ENCODE results near the gene DNAJC12. TPM values are rescaled to one million over a fixed set of nuclear protein-coding genes. Genes with fewer than 3 reads are reported as not detected.

DNAJC12 gene
- total RNA-seq: 10 to 100 TPM; 29.1 to 32.5 TPM

DNA sequence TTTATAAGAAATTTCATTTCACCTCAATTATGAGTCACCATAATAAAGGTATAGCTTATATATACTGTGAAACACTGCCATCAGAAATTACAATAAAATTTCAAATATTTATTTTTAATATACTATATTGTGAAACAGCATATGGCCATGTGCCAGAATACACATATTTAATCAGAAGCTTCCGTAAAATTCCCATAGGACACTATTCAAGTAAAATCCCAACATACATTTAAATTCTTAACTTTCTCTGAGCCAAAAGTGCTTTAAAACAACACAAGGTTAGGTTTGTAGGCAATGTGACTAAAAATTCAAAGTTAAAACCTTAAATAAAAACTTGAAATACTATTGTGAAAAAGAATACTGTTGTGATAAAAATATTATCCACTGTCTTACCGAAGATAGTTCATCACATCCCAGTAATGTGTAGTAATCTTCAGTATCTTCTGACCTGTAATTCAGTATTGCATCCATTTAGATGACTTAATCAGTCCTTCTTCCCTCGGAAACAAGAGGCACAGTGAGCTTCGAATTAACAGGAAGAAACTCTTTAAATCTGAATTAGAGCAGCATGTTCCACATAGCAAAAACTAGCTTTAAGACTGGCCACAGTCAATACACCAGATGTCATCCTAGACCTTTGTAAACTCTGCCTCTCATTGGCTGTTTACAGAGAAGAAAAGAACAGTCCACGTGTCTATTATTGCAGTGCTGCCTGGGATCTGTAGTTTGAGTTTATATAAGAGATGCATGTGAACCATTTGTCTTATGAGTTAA is at the start of gene DNAJC12:
TSS of gene DNAJC12 (minus strand) at position 648 of the 774 bp plus-strand sequence. CDS start at position 471, 177 bp downstream.
- POLR2A ChIA-PET: interaction anchor here (1.5 kb wide), 1 partner anchor 12 kb away, joined by 6 read pairs; no protein-coding TSS in a partner anchor
- peak; percentile 100 for ATAC-seq
- peaks cover 11% of the 10 kb centered on the region for H3K9me3 Mint-ChIP-seq
- peak within 1 kb of the TSS; percentile 69 for H3K4me3 Mint-ChIP-seq
- CTCF ChIA-PET: interaction anchor here (1.4 to 2.4 kb wide), 5 partner anchors 9 to 375 kb away, joined by 3 to 13 read pairs (median 8); no protein-coding TSS in a partner anchor
- intact Hi-C loops (cut with micrococcal nuclease): no loop called here
- TF ChIP-seq, protein P1, sequence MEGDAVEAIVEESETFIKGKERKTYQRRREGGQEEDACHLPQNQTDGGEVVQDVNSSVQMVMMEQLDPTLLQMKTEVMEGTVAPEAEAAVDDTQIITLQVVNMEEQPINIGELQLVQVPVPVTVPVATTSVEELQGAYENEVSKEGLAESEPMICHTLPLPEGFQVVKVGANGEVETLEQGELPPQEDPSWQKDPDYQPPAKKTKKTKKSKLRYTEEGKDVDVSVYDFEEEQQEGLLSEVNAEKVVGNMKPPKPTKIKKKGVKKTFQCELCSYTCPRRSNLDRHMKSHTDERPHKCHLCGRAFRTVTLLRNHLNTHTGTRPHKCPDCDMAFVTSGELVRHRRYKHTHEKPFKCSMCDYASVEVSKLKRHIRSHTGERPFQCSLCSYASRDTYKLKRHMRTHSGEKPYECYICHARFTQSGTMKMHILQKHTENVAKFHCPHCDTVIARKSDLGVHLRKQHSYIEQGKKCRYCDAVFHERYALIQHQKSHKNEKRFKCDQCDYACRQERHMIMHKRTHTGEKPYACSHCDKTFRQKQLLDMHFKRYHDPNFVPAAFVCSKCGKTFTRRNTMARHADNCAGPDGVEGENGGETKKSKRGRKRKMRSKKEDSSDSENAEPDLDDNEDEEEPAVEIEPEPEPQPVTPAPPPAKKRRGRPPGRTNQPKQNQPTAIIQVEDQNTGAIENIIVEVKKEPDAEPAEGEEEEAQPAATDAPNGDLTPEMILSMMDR (IDR thresholded peaks at IDR 0.05): no peak
- no peaks in the 10 kb centered on the region for H3K36me3 Mint-ChIP-seq (ENCODE audit: low read depth)
- H3K4me1 Mint-ChIP-seq (ENCODE audit: low read depth): peaks cover 6% of the 10 kb centered on the region
- no peak within 1 kb of the TSS for H3K27ac Mint-ChIP-seq
- DNase-seq: peak; percentile 22
- no peaks in the 10 kb centered on the region for H3K27me3 Mint-ChIP-seq

DNA sequence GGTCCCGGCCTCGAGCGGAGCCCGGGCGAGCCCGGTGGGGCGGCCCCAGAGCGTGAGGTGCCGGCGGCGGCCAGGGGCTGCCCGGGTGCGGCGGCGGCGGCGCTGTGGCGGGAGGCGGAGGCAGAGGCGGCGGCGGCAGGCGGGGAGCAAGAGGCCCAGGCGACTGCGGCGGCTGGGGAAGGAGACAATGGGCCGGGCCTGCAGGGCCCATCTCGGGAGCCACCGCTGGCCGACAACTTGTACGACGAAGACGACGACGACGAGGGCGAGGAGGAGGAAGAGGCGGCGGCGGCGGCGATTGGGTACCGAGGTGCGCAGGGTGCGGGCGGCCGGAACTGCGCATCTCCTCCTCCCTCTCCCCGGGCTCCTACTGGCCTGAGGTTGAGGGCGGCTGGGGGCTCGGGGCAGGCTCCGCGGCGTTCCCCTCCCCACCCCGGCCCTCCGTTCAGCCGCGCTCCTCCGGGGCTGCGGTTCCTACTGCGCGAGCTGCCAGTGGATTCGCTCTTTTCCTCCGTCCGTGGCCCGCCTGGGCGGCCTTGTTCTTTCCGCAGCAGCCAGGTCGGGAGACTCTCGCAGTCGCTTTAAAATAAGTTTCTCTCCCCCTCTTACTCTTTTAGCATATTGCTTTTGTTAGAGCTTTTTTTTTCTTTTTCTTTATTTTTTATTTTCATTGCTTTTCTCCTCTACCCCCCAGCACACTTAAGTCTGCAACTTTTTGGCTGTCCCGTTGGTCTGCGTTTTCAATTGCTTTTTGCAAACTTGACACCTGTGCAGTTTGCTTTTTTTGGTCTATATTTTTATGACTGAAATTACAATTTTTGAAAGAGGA is 47.1 kb upstream of the DNAJC12 start:
- H3K27ac Mint-ChIP-seq: peak overlapping the region; percentile 90
- TF ChIP-seq, protein P1 (IDR thresholded peaks at IDR 0.05): no peak
- DNase-seq (peak; percentile 85), ATAC-seq (peak; percentile 86)
- H3K36me3 Mint-ChIP-seq (ENCODE audit: low read depth): peaks cover 39% of the 10 kb centered on the region
- ChIA-PET POLR2A (interaction anchor here (0.8 to 1.7 kb wide), 7 partner anchors 9 to 96 kb away, joined by 3 to 6 read pairs (median 4); no protein-coding TSS in a partner anchor), CTCF (interaction anchor here (0.6 to 3.8 kb wide), 6 partner anchors 13 to 105 kb away, joined by 3 to 17 read pairs (median 6); no protein-coding TSS in a partner anchor)
- H3K9me3 Mint-ChIP-seq: no peaks in the 10 kb centered on the region
- H3K4me3 Mint-ChIP-seq: peak overlapping the region; percentile 94
- H3K4me1 Mint-ChIP-seq (ENCODE audit: low read depth): peaks cover 32% of the 10 kb centered on the region
- no peaks in the 10 kb centered on the region for H3K27me3 Mint-ChIP-seq
- intact Hi-C loops (cut with micrococcal nuclease): no loop called here

DNA sequence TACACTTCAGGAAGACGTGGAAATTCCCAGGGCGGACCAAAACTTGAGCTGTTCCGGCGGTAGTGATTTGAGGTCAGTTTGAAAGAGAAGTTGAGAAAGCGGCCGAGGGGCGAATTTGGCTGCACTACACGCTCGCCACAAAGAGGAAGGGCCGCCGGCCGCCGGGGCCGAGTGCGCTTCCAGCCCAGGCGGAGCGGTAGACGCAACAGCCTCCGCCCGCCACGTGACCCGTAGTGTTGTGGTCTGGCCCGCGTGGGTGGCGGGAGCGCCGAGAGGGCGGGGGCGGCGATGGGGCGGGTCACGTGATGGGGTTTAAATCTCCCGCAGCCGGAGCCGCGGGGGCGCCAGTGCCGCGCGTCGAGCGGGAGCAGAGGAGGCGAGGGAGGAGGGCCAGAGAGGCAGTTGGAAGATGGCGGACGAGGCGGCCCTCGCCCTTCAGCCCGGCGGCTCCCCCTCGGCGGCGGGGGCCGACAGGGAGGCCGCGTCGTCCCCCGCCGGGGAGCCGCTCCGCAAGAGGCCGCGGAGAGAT is 46.4 kb upstream of the DNAJC12 start, which contains the start of gene SIRT1:
TSS of gene SIRT1 (plus strand) at position 344 of the 529 bp plus-strand sequence. CDS start at position 410, 66 bp downstream.
- no peaks in the 10 kb centered on the region for H3K27me3 Mint-ChIP-seq
- ChIA-PET POLR2A (interaction anchor here (0.9 to 1.7 kb wide), 5 partner anchors 9 to 95 kb away, joined by 3 to 6 read pairs (median 4); no protein-coding TSS in a partner anchor), CTCF (interaction anchor here (0.6 to 1.5 kb wide), 7 partner anchors 9 to 96 kb away, joined by 3 to 8 read pairs (median 5); no protein-coding TSS in a partner anchor)

DNA sequence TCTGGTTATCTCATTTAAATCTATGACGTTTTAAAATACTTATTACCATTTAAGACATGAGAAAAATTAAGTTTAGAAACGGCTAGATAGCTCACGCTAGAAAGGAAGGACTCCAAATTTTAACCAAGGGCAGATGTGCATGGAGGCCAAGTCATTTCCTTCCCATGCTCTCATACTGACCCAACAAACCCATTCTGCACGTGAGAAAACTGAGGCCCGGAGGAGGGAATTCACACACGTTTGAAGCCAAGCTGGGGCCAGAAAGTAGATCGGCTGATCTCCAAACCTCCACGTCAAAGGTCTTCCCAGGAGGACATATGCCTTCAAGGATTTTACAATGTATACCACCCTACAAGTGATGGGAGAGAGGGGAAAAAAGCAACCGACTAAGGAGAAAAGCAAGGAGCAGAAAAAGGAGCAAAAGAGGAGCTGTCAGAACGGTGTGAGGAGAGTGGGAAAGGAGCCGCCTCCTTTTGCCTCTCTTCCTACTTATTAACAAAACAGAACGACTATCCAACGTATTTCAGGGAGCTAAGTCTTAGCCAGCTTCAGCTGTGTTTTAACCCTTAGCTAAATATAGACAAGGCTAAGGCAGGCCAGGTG is 45.8 kb upstream of the DNAJC12 start:
- Mint-ChIP-seq H3K27me3 (no peaks in the 10 kb centered on the region), H3K4me1 (ENCODE audit: low read depth) (peaks cover 23% of the 10 kb centered on the region), H3K27ac (peak overlapping the region; percentile 91), H3K36me3 (ENCODE audit: low read depth) (peaks cover 30% of the 10 kb centered on the region), H3K4me3 (peak overlapping the region; percentile 94), H3K9me3 (no peaks in the 10 kb centered on the region)
- TF ChIP-seq, protein P1 (IDR thresholded peaks at IDR 0.05): no peak
- intact Hi-C loops (cut with micrococcal nuclease): no loop called here
- ATAC-seq: peak; percentile 3
- DNase-seq: no peak
- POLR2A ChIA-PET: interaction anchor here (1.0 to 1.3 kb wide), 3 partner anchors 13 to 24 kb away, joined by 3 to 5 read pairs (median 4); no protein-coding TSS in a partner anchor
- CTCF ChIA-PET: interaction anchor here (0.6 to 1.5 kb wide), 7 partner anchors 8 to 96 kb away, joined by 3 to 8 read pairs (median 5); no protein-coding TSS in a partner anchor

More for the DNA sequence above, 46.4 kb upstream of the DNAJC12 start, which contains the start of gene SIRT1:
- TF ChIP-seq, protein P1 (IDR thresholded peaks at IDR 0.05): no peak
- peak; percentile 75 for ATAC-seq
- Mint-ChIP-seq H3K27ac (peak within 1 kb of the TSS; percentile 91), H3K4me1 (ENCODE audit: low read depth) (peaks cover 29% of the 10 kb centered on the region), H3K36me3 (ENCODE audit: low read depth) (peaks cover 35% of the 10 kb centered on the region), H3K9me3 (no peaks in the 10 kb centered on the region), H3K4me3 (peak within 1 kb of the TSS; percentile 94)
- DNase-seq: peak; percentile 89
- intact Hi-C loops (cut with micrococcal nuclease): no loop called here
